PC-3 (cell line): ENCODE results near the gene RER1. TPM values are rescaled to one million over a fixed set of nuclear protein-coding genes. Genes with fewer than 3 reads are reported as not detected.

ENCODE experiments used
- ATAC-seq: fragments of 200-7000 bp; cut with Tn5 transposase; 2 replicates; pipeline ENCODE4 v1.9.1; 2020; ENCODE audit warnings: mild to moderate bottlenecking, moderate library complexity
- BruUV-seq: library from RNA; stranded (reverse); fragments of 400-500 nt; replicated peaks from 2 replicates; lab custom pipeline; 2021; lab: Mats Ljungman, UMichigan
- CTCF ChIA-PET: fragments of 300-600 bp; sonication (Branson Sonifier 250); formaldehyde crosslinking; loops from one replicate; lab custom pipeline; 2022; ENCODE audit warnings: antibody characterized with exemption; lab: Charles Lee
- POLR2A ChIA-PET: fragments of 300-600 bp; sonication (Branson Sonifier 250); formaldehyde crosslinking; loops from one replicate; lab custom pipeline; 2022; ENCODE audit warnings: antibody characterized with exemption; ENCODE audit not compliant: unreplicated experiment; lab: Charles Lee
- DNase-seq: peaks from one replicate; pipeline ENCODE4 v3.0.0-alpha.2; 2015
- H2AFZ ChIP-seq: fragments of 300-600 bp; sonication (generic); 2 replicates; pipeline ENCODE4 v1.6.0; 2016; ENCODE audit warnings: antibody characterized with exemption, low read length
- H3F3A ChIP-seq: fragments of 300-600 bp; sonication (generic); one replicate; pipeline ENCODE4 v1.6.0; 2017; ENCODE audit warnings: antibody characterized with exemption, low read length, control low read depth, mild to moderate bottlenecking; ENCODE audit not compliant: unreplicated experiment
- H3K27ac ChIP-seq: fragments of 300-600 bp; sonication (generic); 2 replicates; pipeline ENCODE4 v1.5.1; 2016; ENCODE audit warnings: mild to moderate bottlenecking, low read length
- H3K27me3 ChIP-seq: fragments of 300-600 bp; sonication (generic); 2 replicates; pipeline ENCODE4 v1.6.1; 2016; ENCODE audit warnings: low read length, mixed read lengths
- H3K36me3 ChIP-seq: fragments of 300-600 bp; sonication (generic); 2 replicates; pipeline ENCODE4 v1.6.1; 2016; ENCODE audit warnings: low read depth, mixed run types, low read length, mixed read lengths
- H3K4me1 ChIP-seq: fragments of 300-600 bp; sonication (generic); 2 replicates; pipeline ENCODE4 v1.5.1; 2016; ENCODE audit warnings: low read length; ENCODE audit not compliant: insufficient read depth
- H3K4me2 ChIP-seq: fragments of 300-600 bp; sonication (generic); 2 replicates; pipeline ENCODE4 v1.6.0; 2016; ENCODE audit warnings: low read length
- H3K4me3 ChIP-seq: fragments of 300-600 bp; sonication (generic); 2 replicates; pipeline ENCODE4 v1.5.1; 2016; ENCODE audit warnings: mild to moderate bottlenecking, low read length, mixed read lengths
- H3K79me2 ChIP-seq: fragments of 300-600 bp; sonication (generic); 2 replicates; pipeline ENCODE4 v1.6.1; 2017; ENCODE audit warnings: low read length, mixed read lengths
- H3K9ac ChIP-seq: fragments of 300-600 bp; sonication (generic); 2 replicates; pipeline ENCODE4 v1.6.0; 2016; ENCODE audit warnings: mild to moderate bottlenecking, low read length
- H3K9me2 ChIP-seq: fragments of 300-600 bp; sonication (generic); replicated peaks from 2 replicates; pipeline ENCODE4 v1.6.1; 2016; ENCODE audit warnings: mixed run types, low read length, mixed read lengths
- H3K9me3 ChIP-seq: fragments of 300-600 bp; sonication (generic); 2 replicates; pipeline ENCODE4 v1.6.1; 2016; ENCODE audit warnings: low read length, mixed read lengths
- H4K20me1 ChIP-seq: fragments of 300-600 bp; sonication (generic); 2 replicates; pipeline ENCODE4 v1.6.1; 2016; ENCODE audit warnings: low read length, mixed read lengths
- EZH2 ChIP-seq: fragments of 300-600 bp; sonication (generic); IDR thresholded peaks from one replicate; pipeline ENCODE4 v1.6.1; 2017; ENCODE audit warnings: antibody characterized with exemption, mild to moderate bottlenecking, low read length; ENCODE audit not compliant: unreplicated experiment
- EZH2phosphoT487 ChIP-seq: fragments of 300-600 bp; sonication (generic); IDR thresholded peaks from 2 replicates; pipeline ENCODE4 v1.6.1; 2018; ENCODE audit warnings: mild to moderate bottlenecking, antibody characterized with exemption, low read length, borderline replicate concordance
- intact Hi-C: fragments of 100-400 bp; cut with micrococcal nuclease; formaldehyde crosslinking; loops from 2 replicates; pipeline ENCODE4 v1.9.0; 2023
- total RNA-seq: library from RNA; depleted of rRNA; stranded (reverse); fragments of >200 nt; gene quantifications from 2 replicates; pipeline ENCODE4 v1.2.3, GENCODE V29; 2014
- TF ChIP-seq, protein P1 (sequence below): fragments of 300-600 bp; sonication (generic); conservative IDR thresholded peaks from 2 replicates; pipeline ENCODE4 v1.5.1; 2017; ENCODE audit warnings: antibody characterized with exemption, low read depth, mild to moderate bottlenecking, low read length

Gene RER1
- total RNA-seq, 1 experiment from 2014 or later: 160 TPM

DNA sequence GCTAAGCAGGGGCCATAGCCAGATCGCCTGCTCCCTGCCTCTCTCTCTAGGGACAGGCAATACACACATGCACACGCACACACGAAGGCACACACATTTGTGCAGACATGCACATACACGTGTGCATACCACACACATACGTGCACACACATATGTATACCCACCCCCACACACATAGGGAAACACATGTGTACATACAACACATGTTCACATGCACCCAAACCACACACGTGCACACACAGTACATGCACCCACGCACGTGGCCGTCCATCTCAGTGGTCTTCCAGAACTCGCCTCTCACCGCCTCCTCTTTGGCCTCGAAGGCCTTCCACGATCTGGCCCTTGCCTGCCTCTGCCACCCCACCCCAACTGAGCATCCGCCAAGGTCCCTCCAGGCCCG, 46.0 kb downstream of the RER1 start:
- DNase-seq (no peak), ATAC-seq (no peak)
- Histone ChIP-seq H4K20me1 (no peaks in the 10 kb centered on the region), H3K36me3 (no peaks in the 10 kb centered on the region), H3K9me3 (no peaks in the 10 kb centered on the region), H3K9me2 (no peaks in the 10 kb centered on the region), H3F3A (no peaks in the 10 kb centered on the region), H3K4me2 (no peak overlapping the region), H3K4me3 (no peak overlapping the region), H3K79me2 (no peaks in the 10 kb centered on the region), H3K27ac (no peak overlapping the region), H3K9ac (no peak overlapping the region), H3K4me1 (no peaks in the 10 kb centered on the region), H3K27me3 (peaks cover 19% of the 10 kb centered on the region), H2AFZ (no peak overlapping the region)
- POLR2A ChIA-PET: no interaction called here
- no TSS peak for BruUV-seq
- TF ChIP-seq, protein P1, sequence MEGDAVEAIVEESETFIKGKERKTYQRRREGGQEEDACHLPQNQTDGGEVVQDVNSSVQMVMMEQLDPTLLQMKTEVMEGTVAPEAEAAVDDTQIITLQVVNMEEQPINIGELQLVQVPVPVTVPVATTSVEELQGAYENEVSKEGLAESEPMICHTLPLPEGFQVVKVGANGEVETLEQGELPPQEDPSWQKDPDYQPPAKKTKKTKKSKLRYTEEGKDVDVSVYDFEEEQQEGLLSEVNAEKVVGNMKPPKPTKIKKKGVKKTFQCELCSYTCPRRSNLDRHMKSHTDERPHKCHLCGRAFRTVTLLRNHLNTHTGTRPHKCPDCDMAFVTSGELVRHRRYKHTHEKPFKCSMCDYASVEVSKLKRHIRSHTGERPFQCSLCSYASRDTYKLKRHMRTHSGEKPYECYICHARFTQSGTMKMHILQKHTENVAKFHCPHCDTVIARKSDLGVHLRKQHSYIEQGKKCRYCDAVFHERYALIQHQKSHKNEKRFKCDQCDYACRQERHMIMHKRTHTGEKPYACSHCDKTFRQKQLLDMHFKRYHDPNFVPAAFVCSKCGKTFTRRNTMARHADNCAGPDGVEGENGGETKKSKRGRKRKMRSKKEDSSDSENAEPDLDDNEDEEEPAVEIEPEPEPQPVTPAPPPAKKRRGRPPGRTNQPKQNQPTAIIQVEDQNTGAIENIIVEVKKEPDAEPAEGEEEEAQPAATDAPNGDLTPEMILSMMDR: no peak
- TF ChIP-seq EZH2phosphoT487: no peak
- TF ChIP-seq EZH2: no peak
- intact Hi-C loops: no loop called here
- CTCF ChIA-PET: no interaction called here

DNA sequence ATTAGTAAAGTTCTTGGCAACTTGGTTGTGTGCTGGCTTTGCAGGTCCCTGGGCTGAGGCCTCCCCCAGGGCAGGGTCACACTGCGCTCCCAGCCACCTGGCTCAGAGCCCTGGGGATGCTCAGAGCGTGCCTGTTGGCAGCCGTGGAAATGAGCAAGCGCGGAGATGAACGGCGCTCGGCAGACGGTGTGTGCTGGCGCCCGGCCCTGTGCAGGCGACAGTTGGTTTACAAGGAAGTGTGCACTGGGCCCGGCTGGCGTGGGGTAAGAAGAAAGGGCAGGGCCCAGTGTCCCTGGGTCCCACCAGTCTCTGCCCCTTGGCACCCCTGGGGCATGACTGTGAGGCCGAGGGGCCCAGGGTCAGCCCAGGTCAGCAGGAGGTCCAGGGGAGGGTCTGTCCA, 46.4 kb downstream of the RER1 start:
- no peak overlapping the region for H3K4me3 ChIP-seq
- peaks cover 19% of the 10 kb centered on the region for H3K27me3 ChIP-seq
- CTCF ChIA-PET: no interaction called here
- peak; percentile 56 for ATAC-seq
- no peaks in the 10 kb centered on the region for H3K9me2 ChIP-seq
- peak; percentile 28 for DNase-seq
- H3K4me1 ChIP-seq: no peaks in the 10 kb centered on the region
- no peaks in the 10 kb centered on the region for H3K79me2 ChIP-seq
- TF ChIP-seq EZH2phosphoT487 (no peak), EZH2 (no peak)
- TF ChIP-seq, protein P1: no peak
- H4K20me1 ChIP-seq: no peaks in the 10 kb centered on the region
- H3K36me3 ChIP-seq: no peaks in the 10 kb centered on the region
- no peak overlapping the region for H3K27ac ChIP-seq
- POLR2A ChIA-PET: no interaction called here
- no peak overlapping the region for H2AFZ ChIP-seq
- no peaks in the 10 kb centered on the region for H3F3A ChIP-seq
- intact Hi-C loops: no loop called here
- BruUV-seq: no TSS peak
- no peak overlapping the region for H3K4me2 ChIP-seq
- H3K9me3 ChIP-seq: no peaks in the 10 kb centered on the region
- H3K9ac ChIP-seq: no peak overlapping the region

DNA sequence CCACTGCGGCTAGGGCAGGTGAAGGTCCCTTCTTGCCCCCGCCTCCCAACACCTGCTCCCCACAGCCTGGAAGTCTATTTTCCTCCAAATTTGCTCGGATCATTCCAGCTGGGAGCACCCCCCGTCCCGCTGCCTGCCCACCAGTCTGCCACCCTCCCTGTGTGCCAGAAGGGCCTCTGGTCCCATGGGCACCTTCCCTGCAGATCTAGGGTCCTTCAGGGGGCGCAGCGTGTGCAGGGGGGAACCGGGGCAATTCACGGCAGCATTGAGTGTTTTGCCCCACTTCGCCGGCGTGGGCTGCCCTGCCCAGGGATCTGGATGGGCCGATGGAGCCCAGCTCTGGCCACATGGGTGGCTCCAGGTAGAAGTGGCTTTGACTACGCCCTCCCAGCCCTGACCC, 47.0 kb downstream of the RER1 start:
- BruUV-seq: no TSS peak
- H4K20me1 ChIP-seq: no peaks in the 10 kb centered on the region
- H3K79me2 ChIP-seq: no peaks in the 10 kb centered on the region

More for the DNA sequence above, 47.0 kb downstream of the RER1 start:
- POLR2A ChIA-PET: no interaction called here
- H3K4me3 ChIP-seq: no peak overlapping the region
- peaks cover 17% of the 10 kb centered on the region for H3K27me3 ChIP-seq
- intact Hi-C loops: no loop called here
- H3K4me2 ChIP-seq: no peak overlapping the region
- no peaks in the 10 kb centered on the region for H3K9me3 ChIP-seq
- TF ChIP-seq EZH2 (no peak), EZH2phosphoT487 (no peak)
- TF ChIP-seq, protein P1: no peak
- no peak for ATAC-seq
- H3K9me2 ChIP-seq: no peaks in the 10 kb centered on the region
- H2AFZ ChIP-seq: no peak overlapping the region
- CTCF ChIA-PET: no interaction called here
- no peaks in the 10 kb centered on the region for H3K36me3 ChIP-seq
- no peaks in the 10 kb centered on the region for H3F3A ChIP-seq
- no peak overlapping the region for H3K27ac ChIP-seq
- no peak for DNase-seq
- no peaks in the 10 kb centered on the region for H3K4me1 ChIP-seq
- H3K9ac ChIP-seq: no peak overlapping the region
